Measurements from ENCODE around the gene SMARCD1.

The SMARCD1 gene

DNA sequence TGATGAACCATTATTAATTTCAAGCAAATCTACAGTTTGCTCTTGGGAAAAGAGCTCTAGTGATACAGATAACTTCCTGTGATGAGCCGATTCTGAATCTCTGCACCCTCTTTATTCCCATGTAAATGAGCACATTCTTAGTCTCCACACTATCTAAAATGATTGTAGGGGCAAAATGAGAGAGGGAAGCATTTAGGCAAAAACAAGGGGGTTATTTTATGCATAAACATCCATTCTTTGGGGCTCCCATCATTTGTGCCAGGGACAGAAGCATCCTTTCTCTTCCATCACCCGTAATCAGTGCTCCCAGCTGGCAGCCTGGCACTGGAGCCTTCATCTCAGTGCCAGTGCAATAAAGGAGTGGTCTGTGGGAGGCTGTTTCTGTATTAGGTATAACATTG lies 17.0 kb downstream of the SMARCD1 start:
- Mint-ChIP-seq H3K27me3 (no peaks in the 10 kb centered on the region), H3K36me3 (ENCODE audit: low read depth) (peaks cover 42% of the 10 kb centered on the region), H3K27ac (no peak overlapping the region), H3K4me1 (ENCODE audit: low read depth) (no peaks in the 10 kb centered on the region), H3K4me3 (no peak overlapping the region), H3K9me3 (no peaks in the 10 kb centered on the region)

DNA sequence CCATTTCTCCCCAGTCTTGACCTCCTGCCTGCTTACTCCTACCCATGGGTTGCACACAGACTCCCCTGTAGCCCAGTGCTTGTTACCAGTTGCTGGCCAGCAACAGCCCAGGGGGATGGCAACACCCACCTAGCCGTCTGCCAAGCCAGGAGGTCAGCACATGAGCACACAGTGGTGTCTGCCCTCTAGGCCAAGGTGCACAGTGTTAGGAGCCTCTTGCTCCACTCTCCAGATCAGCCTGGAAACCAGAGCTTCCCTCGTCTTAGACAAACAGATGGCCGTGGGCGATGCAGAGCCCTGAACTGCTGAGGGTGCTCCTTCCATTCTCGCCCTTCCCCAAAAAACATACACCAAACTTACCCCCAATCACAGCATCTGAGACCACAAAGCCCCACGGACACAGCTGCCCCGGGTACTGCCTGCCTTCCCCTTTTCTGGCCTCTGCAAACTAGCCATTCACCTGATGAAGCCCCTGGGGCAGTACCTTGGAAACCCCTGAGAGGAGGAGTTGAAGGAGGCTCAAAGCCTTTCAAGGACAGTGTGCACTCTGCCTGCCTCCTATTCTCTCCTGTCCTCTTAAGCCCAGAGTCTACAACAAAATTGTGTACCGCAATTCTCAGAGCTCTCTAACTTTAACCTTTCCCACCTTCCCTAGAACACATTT lies 17.6 kb downstream of the SMARCD1 start:
- Mint-ChIP-seq H3K36me3 (ENCODE audit: low read depth) (peaks cover 35% of the 10 kb centered on the region), H3K9me3 (no peaks in the 10 kb centered on the region), H3K27me3 (no peaks in the 10 kb centered on the region), H3K4me3 (no peak overlapping the region), H3K4me1 (ENCODE audit: low read depth) (no peaks in the 10 kb centered on the region), H3K27ac (no peak overlapping the region)

DNA sequence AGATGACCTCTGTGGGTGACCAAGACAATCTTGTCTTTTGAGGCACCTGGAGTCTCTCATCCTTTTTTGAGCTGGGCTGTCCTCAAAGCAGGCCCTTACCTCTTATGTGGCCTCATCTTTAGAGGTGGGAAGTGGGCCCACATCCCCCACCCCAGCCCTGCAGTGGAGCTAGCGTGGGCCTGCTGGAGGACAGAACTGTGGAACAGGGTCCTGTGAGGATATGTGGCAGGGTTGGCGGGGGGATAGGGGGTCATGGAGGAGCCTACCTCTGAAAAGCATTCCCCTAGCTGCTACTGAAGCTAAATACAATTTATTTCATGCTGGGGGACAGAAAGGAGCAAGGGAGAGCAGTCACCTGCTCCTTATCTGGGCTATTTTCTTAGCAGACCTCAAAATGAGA lies 18.2 kb downstream of the SMARCD1 start:
- no peak overlapping the region for H3K27ac Mint-ChIP-seq
- peaks cover under 1% of the 10 kb centered on the region for H3K4me1 Mint-ChIP-seq (ENCODE audit: low read depth)
- H3K36me3 Mint-ChIP-seq (ENCODE audit: low read depth), result peaks cover 29% of the 10 kb centered on the region
- no peaks in the 10 kb centered on the region for H3K9me3 Mint-ChIP-seq
- H3K4me3 Mint-ChIP-seq, result no peak overlapping the region
- no peaks in the 10 kb centered on the region for H3K27me3 Mint-ChIP-seq

DNA sequence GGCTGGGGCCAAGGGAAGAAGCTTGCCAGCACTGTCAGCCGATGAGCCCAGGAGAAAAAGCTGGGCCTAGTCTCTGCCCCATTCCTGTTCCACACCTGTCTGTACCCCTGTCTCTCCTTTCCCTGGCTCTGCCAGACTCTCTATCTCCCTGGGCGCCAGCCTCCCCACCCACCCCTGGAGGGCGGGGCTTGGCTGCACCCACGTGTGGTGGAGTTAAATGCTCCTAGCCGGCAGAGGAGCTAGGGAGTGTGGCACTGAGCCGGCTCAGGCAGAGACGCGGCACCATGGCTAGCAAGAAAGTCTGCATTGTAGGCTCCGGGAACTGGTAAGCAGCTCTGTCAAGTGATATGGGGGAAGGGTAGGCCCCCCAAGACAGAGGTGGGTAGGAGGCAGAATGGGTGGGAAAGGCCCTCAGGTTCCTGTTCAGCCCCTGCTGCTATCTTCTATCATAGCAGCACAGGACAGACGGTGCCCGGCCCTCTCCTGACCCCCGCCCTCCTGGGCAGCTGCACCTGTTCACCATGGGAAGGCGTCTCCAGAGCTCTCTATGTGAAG lies 18.7 kb downstream of the SMARCD1 start, which contains the start of gene GPD1:
GPD1 (plus strand) TSS at position 242 of the 555 bp plus-strand sequence; CDS start at position 285, 43 bp downstream.
- Mint-ChIP-seq H3K9me3 (no peaks in the 10 kb centered on the region), H3K4me1 (ENCODE audit: low read depth) (peaks cover 5% of the 10 kb centered on the region), H3K4me3 (no peak within 1 kb of the TSS), H3K27ac (no peak within 1 kb of the TSS), H3K36me3 (ENCODE audit: low read depth) (peaks cover 25% of the 10 kb centered on the region), H3K27me3 (no peaks in the 10 kb centered on the region)

DNA sequence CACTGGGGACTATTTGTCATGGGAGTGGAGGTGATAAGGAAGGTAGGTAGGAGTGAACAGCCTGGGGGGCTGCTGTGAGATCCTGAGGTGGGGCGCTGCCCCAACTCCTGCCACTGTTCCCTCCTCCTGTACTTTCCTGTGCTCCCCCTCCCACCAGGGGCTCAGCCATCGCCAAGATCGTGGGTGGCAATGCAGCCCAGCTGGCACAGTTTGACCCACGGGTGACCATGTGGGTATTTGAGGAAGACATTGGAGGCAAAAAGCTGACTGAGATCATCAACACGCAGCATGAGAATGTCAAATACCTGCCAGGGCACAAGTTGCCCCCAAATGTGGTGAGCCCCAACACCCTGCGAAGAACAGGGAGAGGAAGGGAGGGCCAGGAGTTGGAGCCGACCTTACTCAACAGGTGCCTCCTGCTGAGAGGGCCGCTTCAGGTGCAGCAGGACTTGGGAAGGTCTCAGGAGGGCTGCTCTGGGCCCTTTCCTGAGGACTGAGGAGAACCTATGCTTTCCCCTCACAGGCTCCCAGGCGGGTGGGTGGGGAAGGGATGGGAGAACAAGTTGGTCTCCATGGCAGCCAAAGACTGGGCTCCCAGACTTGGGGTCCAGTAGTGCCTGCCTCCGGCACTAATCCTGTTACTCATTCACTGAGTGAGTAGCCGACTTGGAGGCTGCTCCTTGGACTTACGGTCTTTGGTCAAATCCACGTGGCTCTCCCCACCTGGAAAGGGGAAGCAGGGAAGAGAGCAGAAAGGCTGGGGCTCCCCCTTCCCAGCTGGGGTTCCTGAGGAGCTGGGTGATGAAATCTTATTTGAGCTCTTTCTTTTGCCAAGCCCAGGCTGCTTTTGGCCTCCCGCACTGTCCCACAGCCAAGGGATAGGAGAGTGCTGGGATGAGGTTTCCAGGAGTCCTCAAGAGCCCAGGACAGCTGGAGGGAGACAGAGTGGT lies 19.6 kb downstream of the SMARCD1 start:
- H3K9me3 Mint-ChIP-seq, result no peaks in the 10 kb centered on the region

DNA sequence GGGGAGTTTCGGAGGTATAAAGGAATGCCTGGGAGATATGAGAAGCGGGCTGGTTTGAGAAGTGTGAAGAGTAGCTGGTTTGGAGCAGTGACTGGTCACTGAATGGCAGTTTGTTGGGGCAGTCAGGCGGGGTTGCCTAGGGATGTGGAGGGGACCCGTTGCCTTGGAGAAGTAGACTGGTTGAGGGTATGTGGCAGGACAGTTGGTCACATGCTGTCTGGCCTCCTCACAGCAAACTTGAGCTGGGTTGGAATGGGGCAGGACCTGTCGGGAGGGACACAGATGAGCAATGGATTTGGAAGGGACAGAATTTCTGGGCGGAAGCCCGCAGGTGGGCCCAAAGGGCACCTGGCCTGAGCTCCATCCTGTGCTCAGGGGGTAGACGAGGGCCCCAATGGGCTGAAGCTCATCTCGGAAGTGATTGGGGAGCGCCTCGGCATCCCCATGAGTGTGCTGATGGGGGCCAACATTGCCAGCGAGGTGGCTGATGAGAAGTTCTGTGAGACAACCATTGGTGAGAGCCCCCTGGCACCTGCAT lies 20.8 kb downstream of the SMARCD1 start:
- Mint-ChIP-seq H3K27me3 (no peaks in the 10 kb centered on the region), H3K4me3 (no peak overlapping the region)

More for the DNA sequence above, 19.6 kb downstream of the SMARCD1 start:
- Mint-ChIP-seq H3K27ac (no peak overlapping the region), H3K27me3 (no peaks in the 10 kb centered on the region), H3K4me3 (no peak overlapping the region), H3K36me3 (ENCODE audit: low read depth) (peaks cover 17% of the 10 kb centered on the region), H3K4me1 (ENCODE audit: low read depth) (peaks cover 8% of the 10 kb centered on the region)

DNA sequence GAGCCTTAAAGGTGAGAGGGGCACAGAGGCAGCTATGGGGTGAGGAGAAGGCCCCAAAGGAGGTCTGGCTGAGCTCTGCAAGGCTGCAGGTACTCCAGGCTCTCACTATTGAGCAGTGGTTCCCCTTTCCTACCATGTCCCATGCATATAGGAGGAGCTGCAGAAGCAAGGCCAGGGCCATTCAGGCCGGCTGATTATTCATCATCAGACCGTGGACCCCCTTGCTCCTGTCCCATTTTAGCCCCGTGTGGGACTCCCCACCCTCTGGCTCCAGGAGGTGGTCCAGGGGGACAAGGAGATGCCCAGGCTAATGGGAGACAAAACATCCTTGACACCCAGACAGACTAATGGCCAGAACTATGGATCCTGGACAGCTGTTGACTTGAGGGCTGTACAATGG lies 21.8 kb downstream of the SMARCD1 start:
- H3K27me3 Mint-ChIP-seq, result no peaks in the 10 kb centered on the region
- H3K9me3 Mint-ChIP-seq, result no peaks in the 10 kb centered on the region
- no peak overlapping the region for H3K27ac Mint-ChIP-seq
- H3K4me1 Mint-ChIP-seq (ENCODE audit: low read depth), result peaks cover 24% of the 10 kb centered on the region
- peaks cover under 1% of the 10 kb centered on the region for H3K36me3 Mint-ChIP-seq (ENCODE audit: low read depth)
- no peak overlapping the region for H3K4me3 Mint-ChIP-seq

More for the DNA sequence above, 20.8 kb downstream of the SMARCD1 start:
- Mint-ChIP-seq H3K27ac (no peak overlapping the region), H3K36me3 (ENCODE audit: low read depth) (peaks cover 7% of the 10 kb centered on the region), H3K4me1 (ENCODE audit: low read depth) (peaks cover 18% of the 10 kb centered on the region), H3K9me3 (no peaks in the 10 kb centered on the region)

DNA sequence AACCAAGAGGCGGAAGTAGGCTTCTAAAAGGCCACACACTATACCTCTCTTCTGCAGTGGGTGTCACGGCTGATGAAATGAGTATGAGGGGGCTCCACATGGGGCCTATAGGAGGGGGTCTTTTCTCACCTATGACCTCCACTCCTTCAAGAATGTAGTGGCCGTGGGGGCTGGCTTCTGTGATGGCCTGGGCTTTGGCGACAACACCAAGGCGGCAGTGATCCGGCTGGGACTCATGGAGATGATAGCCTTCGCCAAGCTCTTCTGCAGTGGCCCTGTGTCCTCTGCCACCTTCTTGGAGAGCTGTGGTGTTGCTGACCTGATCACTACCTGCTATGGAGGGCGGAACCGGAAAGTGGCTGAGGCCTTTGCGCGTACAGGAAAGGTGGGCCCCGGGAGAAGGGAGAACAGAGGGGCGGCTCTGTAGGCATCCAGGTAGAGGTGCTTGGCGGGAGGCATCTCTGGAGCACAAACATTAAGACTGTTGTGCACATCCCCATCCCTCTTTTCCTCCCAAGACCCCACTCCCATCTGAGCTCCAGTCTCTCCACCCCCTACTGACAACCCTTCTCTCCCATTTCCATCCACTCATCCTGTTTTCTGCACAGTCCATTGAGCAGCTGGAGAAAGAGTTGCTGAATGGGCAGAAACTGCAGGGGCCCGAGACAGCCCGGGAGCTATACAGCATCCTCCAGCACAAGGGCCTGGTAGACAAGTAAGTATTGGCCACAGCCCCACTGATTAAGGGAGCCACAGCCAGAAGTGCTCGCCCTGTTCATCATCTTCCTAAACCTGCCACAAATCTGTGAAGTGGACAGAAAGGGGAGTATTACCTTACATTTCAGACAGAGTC lies 22.5 kb downstream of the SMARCD1 start:
- H3K9me3 Mint-ChIP-seq, result no peaks in the 10 kb centered on the region
- H3K4me1 Mint-ChIP-seq (ENCODE audit: low read depth), result peaks cover 26% of the 10 kb centered on the region
- no peak overlapping the region for H3K27ac Mint-ChIP-seq
- no peak overlapping the region for H3K4me3 Mint-ChIP-seq
- H3K27me3 Mint-ChIP-seq, result no peaks in the 10 kb centered on the region
- no peaks in the 10 kb centered on the region for H3K36me3 Mint-ChIP-seq (ENCODE audit: low read depth)

DNA sequence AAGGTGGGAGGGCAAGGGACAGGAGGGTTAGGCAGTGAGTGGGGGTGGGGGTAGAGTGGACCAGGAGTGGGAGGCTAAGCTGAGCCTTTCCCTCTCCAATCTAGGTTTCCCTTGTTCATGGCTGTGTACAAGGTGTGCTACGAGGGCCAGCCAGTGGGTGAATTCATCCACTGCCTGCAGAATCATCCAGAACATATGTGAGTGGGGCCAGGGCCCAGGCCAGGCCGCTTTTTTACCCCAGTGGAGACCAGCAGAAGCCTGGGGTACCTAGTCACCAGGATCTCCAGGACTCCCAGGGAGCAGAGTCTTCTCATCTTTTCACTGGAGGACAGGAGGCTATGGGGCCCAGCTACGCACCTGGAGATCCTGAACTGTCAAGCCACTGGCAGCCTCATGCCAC lies 24.2 kb downstream of the SMARCD1 start:
- H3K4me3 Mint-ChIP-seq, result no peak overlapping the region
- H3K27ac Mint-ChIP-seq, result peak overlapping the region; percentile 36
- no peaks in the 10 kb centered on the region for H3K27me3 Mint-ChIP-seq
- no peaks in the 10 kb centered on the region for H3K9me3 Mint-ChIP-seq
- peaks cover under 1% of the 10 kb centered on the region for H3K36me3 Mint-ChIP-seq (ENCODE audit: low read depth)
- peaks cover 38% of the 10 kb centered on the region for H3K4me1 Mint-ChIP-seq (ENCODE audit: low read depth)

DNA sequence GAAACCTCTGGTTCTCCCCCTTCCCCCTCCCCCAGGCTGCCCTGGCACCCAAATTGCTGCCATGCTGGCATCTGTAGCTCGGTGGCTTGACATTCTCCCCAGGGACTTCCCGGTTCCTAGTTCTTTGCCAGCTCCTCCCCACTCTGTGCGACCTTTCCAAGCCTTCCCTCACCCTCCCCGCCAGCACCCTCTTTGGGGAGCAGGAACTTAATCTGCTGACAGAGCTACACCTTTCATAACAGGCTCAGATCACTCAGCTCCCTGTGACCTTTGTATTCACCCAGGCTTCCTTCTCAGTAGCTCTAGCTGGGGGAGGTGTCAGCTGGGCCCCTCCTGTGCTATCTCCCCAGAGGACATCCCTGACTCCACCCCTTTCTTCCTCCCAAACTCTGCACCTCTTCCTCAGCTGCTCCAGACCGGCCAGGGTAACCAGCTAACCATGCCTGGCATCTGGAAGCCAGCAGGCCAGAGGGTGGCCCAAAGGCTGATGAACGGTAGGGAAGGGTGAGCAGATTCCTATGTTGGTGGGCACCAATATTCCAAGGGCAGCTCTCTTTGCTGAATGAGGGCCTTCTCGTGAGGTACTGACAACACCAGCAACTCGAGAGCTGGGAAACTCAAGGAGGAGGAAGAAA lies 25.1 kb downstream of the SMARCD1 start:
- Mint-ChIP-seq H3K27me3 (no peaks in the 10 kb centered on the region), H3K36me3 (ENCODE audit: low read depth) (peaks cover 4% of the 10 kb centered on the region), H3K4me1 (ENCODE audit: low read depth) (peaks cover 41% of the 10 kb centered on the region), H3K9me3 (no peaks in the 10 kb centered on the region), H3K27ac (peak overlapping the region; percentile 78), H3K4me3 (peak overlapping the region; percentile 42)

DNA sequence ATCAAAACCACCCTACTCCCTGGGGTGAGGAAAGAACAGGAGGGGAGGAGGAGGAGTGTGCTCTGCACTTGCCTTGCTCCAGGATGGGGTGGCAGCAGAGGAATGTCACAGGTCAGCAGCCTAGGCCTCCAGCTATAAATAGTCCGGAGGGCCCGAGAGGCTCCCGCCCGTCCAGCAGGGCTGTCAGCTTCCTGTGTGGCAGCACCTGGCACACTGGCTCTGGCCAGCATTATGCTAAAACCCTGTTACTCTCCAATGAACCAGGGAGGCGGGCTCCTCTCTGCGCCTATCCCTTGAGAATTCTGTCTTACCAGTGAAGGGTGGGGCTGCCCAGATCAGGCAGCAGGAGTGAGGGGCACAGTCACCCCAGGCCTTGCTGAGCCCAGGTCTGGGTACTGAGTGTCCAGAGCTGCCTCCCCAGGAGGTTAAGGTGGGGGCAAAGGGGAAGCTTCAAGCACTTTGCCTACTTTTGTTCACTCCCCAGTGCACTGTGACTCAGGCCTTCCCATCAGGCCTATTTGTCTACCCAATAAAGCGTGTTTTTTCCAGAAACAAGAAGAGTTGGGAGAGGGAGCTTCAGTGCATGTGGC lies 25.7 kb downstream of the SMARCD1 start:
- Mint-ChIP-seq H3K4me1 (ENCODE audit: low read depth) (peaks cover 47% of the 10 kb centered on the region), H3K4me3 (peak overlapping the region; percentile 97), H3K27me3 (no peaks in the 10 kb centered on the region), H3K9me3 (no peaks in the 10 kb centered on the region), H3K27ac (peak overlapping the region; percentile 94), H3K36me3 (ENCODE audit: low read depth) (peaks cover 6% of the 10 kb centered on the region)

DNA sequence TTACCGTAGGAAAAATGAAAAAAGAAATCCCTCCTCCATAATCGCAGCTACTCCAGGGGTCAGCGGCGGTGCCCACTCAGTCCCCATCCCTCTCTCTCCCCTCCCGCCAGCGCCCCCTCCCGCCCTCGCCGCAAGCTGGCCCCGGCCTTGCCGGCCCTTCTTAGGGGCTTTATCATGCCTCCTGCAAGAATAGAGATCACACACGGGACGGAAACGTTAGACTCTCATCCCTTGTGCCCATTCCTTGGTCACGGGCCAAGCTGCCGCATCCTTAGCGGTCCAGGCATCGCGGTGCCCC lies 26.2 kb downstream of the SMARCD1 start:
- Mint-ChIP-seq H3K4me3 (peak overlapping the region; percentile 97), H3K4me1 (ENCODE audit: low read depth) (peaks cover 52% of the 10 kb centered on the region), H3K27me3 (no peaks in the 10 kb centered on the region), H3K27ac (peak overlapping the region; percentile 94), H3K9me3 (no peaks in the 10 kb centered on the region), H3K36me3 (ENCODE audit: low read depth) (peaks cover 11% of the 10 kb centered on the region)

DNA sequence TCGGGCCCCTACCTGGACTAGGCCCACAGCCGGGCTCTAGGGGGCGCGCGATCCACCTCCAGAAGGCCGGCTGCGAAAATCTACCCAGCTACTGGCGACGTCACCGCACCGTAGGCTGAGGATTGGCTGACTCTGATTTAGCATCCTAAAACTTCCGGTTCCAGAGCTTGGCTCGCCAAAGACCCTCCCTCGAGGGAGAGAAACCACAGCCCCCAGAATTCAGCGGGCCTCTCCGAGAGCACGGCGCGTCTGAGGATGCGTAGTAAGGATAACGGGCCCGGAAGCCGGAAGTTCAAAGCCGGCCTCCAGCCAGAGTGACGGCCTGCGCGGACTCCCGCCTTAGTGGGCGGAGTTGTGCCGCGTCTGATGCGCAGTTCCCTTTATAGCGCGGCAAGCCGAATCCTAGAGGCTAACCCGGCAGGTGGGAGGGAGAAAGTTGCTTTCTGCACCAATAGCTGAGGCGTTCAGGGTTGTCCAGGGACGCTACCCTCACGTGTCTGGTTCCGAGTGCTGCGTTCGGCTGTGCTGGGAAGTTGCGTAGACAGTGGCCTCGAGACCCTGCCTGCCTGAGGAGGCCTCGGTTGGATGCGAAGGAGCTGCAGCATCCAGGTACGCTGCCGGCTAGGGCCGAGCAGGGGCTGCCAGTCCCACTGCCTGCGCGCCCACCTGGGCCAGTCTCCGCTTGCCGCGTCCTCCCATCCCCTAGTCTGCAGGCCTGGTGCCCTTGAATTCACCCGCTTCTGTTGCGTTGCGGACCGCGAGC lies 26.7 kb downstream of the SMARCD1 start, which contains the start of gene COX14:
COX14 (plus strand) TSS at position 544 of the 763 bp plus-strand sequence. CDS start 7,808 bp downstream, outside the sequence.
- H3K4me1 Mint-ChIP-seq (ENCODE audit: low read depth), result peaks cover 57% of the 10 kb centered on the region
- no peaks in the 10 kb centered on the region for H3K9me3 Mint-ChIP-seq
- H3K4me3 Mint-ChIP-seq, result peak within 1 kb of the TSS; percentile 97
- H3K36me3 Mint-ChIP-seq (ENCODE audit: low read depth), result peaks cover 17% of the 10 kb centered on the region
- peak within 1 kb of the TSS; percentile 94 for H3K27ac Mint-ChIP-seq
- H3K27me3 Mint-ChIP-seq, result no peaks in the 10 kb centered on the region
